ENCODE measurements around the gene MED13L.

GRCh38 chr12:116303929-116304328 lies 26.4 kb upstream of the MED13L start:
- TF ChIP-seq CTCF (conservative IDR thresholded peaks at IDR 0.05; ENCODE audit: low read depth, low read length), result no peak
- TF ChIP-seq EZH2 (IDR thresholded peaks at IDR 0.05; ENCODE audit: borderline replicate concordance, low read depth, low read length, poor library complexity, severe bottlenecking), result no peak

All from A673 (cell line).